ENCODE measurements around the gene CALCOCO1. TPM values are rescaled to one million over a fixed set of nuclear protein-coding genes. Genes with fewer than 3 reads are reported as not detected.

Gene CALCOCO1
- total and polyA plus RNA-seq, 2 of the 13 experiments (the other 11 are each of a cell fraction or from before 2014, with no cell fraction given), result 7.7 to 47.7 TPM

DNA sequence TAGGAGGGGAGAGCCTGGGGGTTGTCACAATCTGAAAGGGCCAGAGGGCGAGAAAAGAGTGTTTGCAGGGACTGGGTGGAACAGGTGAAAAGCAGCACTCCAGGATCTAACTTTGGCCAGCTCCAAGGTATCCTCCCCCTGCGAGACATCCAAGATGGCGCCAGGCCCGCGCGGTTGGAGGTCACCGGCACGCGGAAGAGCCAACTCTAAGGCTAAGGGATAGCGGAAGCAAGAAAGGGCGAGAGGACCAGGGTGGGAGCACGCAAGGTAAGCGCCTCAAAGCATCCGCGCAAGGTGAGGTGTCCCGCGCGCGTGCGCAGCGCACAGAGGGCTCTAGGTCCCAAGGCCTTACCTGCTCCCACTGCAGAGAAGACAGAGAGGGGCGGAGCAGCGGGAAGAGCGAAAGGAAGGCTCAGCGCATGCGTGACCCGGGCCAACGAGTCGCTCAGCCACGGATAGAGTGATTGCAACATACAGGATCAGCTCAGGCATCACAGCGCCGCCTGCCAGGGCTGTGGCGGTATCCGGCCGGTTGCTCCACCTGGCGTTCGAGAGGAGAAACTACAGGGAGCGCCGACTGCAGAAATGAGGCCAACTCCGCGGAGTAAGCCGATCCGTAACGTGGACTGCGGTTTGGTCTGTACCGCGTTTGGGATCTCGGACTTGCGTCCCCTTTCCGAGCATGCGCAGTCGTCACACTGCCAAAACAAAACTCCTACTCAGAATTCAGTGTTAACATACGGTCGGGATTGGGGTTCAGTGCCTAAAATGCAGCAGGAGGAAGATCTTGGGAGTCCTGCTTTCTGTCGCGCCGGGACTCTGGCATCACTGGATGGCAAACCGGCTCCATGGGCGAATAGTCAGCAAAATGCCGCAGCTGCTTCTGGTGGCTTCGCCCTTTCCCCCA lies 51.3 kb downstream of the CALCOCO1 start, which contains the start of gene ATP5MC2 (continued):
- TF ChIP-seq ZNF496 (CRISPR knock-in tag; IDR thresholded peaks at IDR 0.05; ENCODE audit: insufficient replicate concordance), result no peak
- peak; percentile 65 for TF ChIP-seq FOSL2 (CRISPR knock-in tag; IDR thresholded peaks at IDR 0.05)
- TF ChIP-seq ZBTB7B (CRISPR knock-in tag; IDR thresholded peaks at IDR 0.05), result peak; percentile 57; the same call in 1 of the 2 replicates
- TF ChIP-seq, protein P1, sequence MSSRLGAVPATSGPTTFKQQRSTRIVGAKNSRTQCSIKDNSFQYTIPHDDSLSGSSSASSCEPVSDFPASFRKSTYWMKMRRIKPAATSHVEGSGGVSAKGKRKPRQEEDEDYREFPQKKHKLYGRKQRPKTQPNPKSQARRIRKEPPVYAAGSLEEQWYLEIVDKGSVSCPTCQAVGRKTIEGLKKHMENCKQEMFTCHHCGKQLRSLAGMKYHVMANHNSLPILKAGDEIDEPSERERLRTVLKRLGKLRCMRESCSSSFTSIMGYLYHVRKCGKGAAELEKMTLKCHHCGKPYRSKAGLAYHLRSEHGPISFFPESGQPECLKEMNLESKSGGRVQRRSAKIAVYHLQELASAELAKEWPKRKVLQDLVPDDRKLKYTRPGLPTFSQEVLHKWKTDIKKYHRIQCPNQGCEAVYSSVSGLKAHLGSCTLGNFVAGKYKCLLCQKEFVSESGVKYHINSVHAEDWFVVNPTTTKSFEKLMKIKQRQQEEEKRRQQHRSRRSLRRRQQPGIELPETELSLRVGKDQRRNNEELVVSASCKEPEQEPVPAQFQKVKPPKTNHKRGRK (CRISPR knock-in tag; IDR thresholded peaks at IDR 0.05), result no peak; the same call in 1 of the 2 replicates
- TF ChIP-seq NR2C2 (CRISPR knock-in tag; IDR thresholded peaks at IDR 0.05; ENCODE audit: borderline replicate concordance), result peak; percentile 91
- TF ChIP-seq ZNF235 (CRISPR knock-in tag; IDR thresholded peaks at IDR 0.05; ENCODE audit: borderline replicate concordance), result peak; percentile 94; the same call in 1 of the 2 replicates
- TF ChIP-seq HNRNPLL (IDR thresholded peaks at IDR 0.05; ENCODE audit: low read depth, low read length, poor library complexity, severe bottlenecking), result peak; percentile 94
- TF ChIP-seq KMT2B (CRISPR knock-in tag; IDR thresholded peaks at IDR 0.05), result peak; percentile 85
- TF ChIP-seq PLRG1 (conservative IDR thresholded peaks at IDR 0.05), result no peak
- TF ChIP-seq, protein P2, sequence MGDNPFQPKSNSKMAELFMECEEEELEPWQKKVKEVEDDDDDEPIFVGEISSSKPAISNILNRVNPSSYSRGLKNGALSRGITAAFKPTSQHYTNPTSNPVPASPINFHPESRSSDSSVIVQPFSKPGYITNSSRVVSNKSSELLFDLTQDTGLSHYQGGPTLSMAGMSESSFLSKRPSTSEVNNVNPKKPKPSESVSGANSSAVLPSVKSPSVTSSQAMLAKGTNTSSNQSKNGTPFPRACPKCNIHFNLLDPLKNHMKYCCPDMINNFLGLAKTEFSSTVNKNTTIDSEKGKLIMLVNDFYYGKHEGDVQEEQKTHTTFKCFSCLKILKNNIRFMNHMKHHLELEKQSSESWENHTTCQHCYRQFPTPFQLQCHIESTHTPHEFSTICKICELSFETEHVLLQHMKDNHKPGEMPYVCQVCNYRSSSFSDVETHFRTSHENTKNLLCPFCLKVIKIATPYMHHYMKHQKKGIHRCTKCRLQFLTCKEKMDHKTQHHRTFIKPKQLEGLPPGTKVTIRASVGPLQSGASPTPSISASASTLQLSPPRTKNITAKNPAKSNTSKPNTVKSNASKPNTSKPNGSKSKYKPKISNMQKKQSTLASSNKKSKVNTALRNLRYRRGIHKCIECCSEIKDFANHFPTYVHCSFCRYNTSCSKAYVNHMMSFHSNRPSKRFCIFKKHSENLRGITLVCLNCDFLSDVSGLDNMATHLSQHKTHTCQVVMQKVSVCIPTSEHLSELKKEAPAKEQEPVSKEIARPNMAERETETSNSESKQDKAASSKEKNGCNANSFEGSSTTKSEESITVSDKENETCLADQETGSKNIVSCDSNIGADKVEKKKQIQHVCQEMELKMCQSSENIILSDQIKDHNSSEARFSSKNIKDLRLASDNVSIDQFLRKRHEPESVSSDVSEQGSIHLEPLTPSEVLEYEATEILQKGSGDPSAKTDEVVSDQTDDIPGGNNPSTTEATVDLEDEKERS (CRISPR knock-in tag; IDR thresholded peaks at IDR 0.05), result no peak; the same call in 1 of the 2 replicates
- peak; percentile 72 for TF ChIP-seq DNMT3B (CRISPR knock-in tag; conservative IDR thresholded peaks at IDR 0.05)
- TF ChIP-seq, protein P3, sequence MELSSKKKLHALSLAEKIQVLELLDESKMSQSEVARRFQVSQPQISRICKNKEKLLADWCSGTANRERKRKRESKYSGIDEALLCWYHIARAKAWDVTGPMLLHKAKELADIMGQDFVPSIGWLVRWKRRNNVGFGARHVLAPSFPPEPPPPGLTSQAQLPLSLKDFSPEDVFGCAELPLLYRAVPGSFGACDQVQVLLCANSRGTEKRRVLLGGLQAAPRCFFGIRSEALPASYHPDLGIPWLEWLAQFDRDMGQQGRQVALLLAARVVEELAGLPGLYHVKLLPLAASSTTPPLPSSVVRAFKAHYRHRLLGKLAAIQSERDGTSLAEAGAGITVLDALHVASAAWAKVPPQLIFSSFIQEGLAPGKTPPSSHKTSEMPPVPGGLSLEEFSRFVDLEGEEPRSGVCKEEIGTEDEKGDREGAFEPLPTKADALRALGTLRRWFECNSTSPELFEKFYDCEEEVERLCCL (CRISPR knock-in tag; IDR thresholded peaks at IDR 0.05; ENCODE audit: borderline replicate concordance), result no peak
- TF ChIP-seq, protein P4, sequence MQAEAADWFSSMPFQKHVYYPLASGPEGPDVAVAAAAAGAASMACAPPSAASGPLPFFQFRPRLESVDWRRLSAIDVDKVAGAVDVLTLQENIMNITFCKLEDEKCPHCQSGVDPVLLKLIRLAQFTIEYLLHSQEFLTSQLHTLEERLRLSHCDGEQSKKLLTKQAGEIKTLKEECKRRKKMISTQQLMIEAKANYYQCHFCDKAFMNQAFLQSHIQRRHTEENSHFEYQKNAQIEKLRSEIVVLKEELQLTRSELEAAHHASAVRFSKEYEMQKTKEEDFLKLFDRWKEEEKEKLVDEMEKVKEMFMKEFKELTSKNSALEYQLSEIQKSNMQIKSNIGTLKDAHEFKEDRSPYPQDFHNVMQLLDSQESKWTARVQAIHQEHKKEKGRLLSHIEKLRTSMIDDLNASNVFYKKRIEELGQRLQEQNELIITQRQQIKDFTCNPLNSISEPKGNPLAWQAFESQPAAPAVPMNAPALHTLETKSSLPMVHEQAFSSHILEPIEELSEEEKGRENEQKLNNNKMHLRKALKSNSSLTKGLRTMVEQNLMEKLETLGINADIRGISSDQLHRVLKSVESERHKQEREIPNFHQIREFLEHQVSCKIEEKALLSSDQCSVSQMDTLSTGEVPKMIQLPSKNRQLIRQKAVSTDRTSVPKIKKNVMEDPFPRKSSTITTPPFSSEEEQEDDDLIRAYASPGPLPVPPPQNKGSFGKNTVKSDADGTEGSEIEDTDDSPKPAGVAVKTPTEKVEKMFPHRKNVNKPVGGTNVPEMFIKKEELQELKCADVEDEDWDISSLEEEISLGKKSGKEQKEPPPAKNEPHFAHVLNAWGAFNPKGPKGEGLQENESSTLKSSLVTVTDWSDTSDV (CRISPR knock-in tag; IDR thresholded peaks at IDR 0.05), result no peak; the same call in 1 of the 2 replicates
- TF ChIP-seq, protein P5, sequence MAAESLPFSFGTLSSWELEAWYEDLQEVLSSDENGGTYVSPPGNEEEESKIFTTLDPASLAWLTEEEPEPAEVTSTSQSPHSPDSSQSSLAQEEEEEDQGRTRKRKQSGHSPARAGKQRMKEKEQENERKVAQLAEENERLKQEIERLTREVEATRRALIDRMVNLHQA (CRISPR knock-in tag; IDR thresholded peaks at IDR 0.05), result 0 out of 2 replicates have a peak, but pooled peaks have one; percentile 47
- TF ChIP-seq NR1H2 (CRISPR knock-in tag; IDR thresholded peaks at IDR 0.05; ENCODE audit: borderline replicate concordance, low read depth), result peak; percentile 65; the same call in 1 of the 2 replicates
- peak; percentile 92 for TF ChIP-seq ZNF33B (CRISPR knock-in tag; IDR thresholded peaks at IDR 0.05)
- peak; percentile 96; the same call in 1 of the 2 replicates for TF ChIP-seq ZNF616 (CRISPR knock-in tag; IDR thresholded peaks at IDR 0.05; ENCODE audit: low read depth)
- peak; percentile 98 for TF ChIP-seq MIER3 (CRISPR knock-in tag; IDR thresholded peaks at IDR 0.05; ENCODE audit: borderline replicate concordance)
- peak; percentile 72; the same call in 1 of the 2 replicates for TF ChIP-seq GFI1 (CRISPR knock-in tag; IDR thresholded peaks at IDR 0.05; ENCODE audit: borderline replicate concordance)

Measured in HepG2 (cell line).